Rectal smooth muscle tissue (tissue), 1 donor: ENCODE results near the gene CEP20.
A peak's percentile ranks its signal among the peaks of the same experiment; 100 is the strongest.
"Not testable (repeated sequence)": the region's sequence is repeated elsewhere in the genome, so short reads cannot be mapped to it uniquely, and the experiment has no call there.

Experiments used
- H3K27ac ChIP-seq: one replicate; pipeline ENCODE4 v1.7.0; 2013; ENCODE audit warnings: low read depth, low read length, inconsistent platforms
- H3K27me3 ChIP-seq: one replicate; pipeline ENCODE4 v1.7.0; 2013; ENCODE audit warnings: low read length; ENCODE audit not compliant: control insufficient read depth, insufficient read depth
- H3K36me3 ChIP-seq: one replicate; pipeline ENCODE4 v1.7.0; 2013; ENCODE audit warnings: low read length; ENCODE audit not compliant: control insufficient read depth, insufficient read depth
- H3K4me1 ChIP-seq: one replicate; pipeline ENCODE4 v1.7.0; 2013; ENCODE audit warnings: low read length; ENCODE audit not compliant: control insufficient read depth, insufficient read depth
- H3K4me3 ChIP-seq: one replicate; pipeline ENCODE4 v1.7.0; 2013; ENCODE audit warnings: low read length
- H3K9ac ChIP-seq: one replicate; pipeline ENCODE4 v1.7.0; 2013; ENCODE audit warnings: low read length

The CEP20 gene

DNA sequence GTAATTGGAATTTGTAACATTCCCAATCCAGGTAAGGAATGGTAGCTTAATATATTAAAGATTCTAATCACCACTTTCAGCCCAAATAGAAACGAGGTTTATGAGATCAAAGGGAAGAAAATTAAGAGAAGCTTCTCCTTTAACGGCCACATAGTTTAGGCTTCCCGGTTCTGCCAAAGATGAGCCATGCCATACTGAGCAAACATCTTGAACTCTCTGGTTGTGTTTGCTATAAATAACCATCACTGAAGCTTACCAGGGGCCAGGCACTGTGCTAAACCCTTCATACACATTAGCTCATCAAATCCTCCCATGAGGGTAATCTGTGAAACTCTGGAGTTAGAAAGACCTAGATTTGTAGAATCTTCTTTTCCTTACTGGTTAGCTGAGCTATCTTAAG, 34.3 kb downstream of the CEP20 start:
- H3K27ac ChIP-seq: peak overlapping the region; percentile 98
- peak overlapping the region; percentile 67 for H3K9ac ChIP-seq
- peak overlapping the region; percentile 65 for H3K4me3 ChIP-seq
- no peaks in the 10 kb centered on the region for H3K27me3 ChIP-seq
- H3K4me1 ChIP-seq: peaks cover 4% of the 10 kb centered on the region
- peaks cover 10% of the 10 kb centered on the region for H3K36me3 ChIP-seq

DNA sequence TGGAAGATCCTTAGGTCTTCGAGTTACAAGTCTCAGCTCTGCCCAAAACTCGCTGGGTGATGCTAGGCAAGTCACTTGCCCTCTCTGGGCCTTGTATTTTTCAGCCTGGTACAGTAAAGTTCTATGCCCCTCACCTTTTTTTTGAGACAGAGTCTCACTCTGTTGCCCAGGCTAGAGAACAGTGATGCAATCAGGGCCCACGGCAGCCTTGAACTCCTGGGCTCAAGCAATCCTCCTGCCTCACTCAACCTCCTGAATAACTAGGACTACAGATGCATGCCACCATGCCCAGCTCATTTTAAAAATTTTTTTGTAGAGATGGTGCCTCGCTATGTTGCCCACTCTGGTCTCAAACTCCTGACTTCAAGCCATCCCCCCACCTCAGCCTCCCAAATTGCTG, 35.4 kb downstream of the CEP20 start:
- no peaks in the 10 kb centered on the region for H3K4me1 ChIP-seq
- peak overlapping the region; percentile 65 for H3K4me3 ChIP-seq
- no peaks in the 10 kb centered on the region for H3K27me3 ChIP-seq
- peak overlapping the region; percentile 98 for H3K27ac ChIP-seq
- H3K36me3 ChIP-seq: peaks cover 10% of the 10 kb centered on the region
- H3K9ac ChIP-seq: peak overlapping the region; percentile 67

DNA sequence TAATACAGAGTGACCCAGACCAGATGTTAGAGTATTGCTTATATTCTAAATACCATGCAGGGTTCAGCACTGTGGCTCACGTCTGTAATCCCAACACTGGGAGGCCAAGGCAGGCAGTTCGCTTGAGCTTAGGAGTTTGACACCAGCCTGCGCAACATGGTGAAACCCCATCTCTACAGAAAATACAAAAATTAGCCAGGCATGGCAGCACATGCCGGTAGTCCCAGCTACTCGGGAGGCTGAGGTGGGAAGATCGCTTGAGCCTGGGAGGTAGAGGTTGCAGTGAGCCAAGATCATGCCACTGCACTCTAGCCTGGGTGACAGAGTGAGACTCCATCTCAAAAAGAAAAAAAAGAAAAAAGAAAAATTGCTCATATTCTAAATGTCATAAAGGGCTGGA, 37.8 kb downstream of the CEP20 start:
- H3K36me3 ChIP-seq, H3K27me3 ChIP-seq, H3K9ac ChIP-seq: not testable (repeated sequence)
- Histone ChIP-seq H3K4me3 (peak overlapping the region; percentile 55), H3K27ac (peak overlapping the region; percentile 98), H3K4me1 (peaks cover 12% of the 10 kb centered on the region)

DNA sequence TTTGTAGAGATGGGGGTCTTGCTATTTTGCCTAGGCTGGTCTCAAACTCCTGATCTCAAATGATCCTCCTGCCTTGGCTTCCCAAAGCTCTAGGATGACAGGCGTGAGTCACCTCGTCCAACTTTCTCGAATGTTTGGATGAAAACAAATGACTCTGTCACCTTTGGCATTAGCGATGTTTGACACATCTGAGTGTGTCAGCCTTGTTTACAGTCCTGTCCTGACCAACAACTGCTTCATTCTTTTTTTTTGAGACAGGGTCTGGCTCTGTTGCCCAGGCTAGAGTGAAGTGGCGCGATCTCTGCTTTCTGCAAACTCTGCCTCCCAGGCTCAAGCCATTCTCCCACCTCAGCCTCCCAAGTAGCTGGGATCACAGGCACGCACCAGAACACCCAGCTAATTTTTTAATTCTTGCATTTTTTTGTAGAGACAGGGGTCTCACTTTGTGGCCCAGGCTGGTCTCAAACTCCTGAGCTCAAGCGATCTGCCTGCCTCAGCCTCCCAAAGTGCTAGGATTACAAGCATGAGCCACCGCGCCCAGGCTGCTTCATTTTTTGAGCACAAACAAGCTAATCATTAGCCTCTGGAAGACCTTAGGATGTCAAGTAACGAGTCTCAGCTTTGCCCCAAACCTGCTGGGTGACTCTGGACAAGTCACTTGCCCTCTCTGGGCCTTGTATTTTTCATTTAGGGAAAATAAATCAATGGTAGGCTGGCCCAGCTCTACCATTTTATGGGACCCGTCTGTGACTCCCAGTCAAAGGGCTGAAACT, 39.0 kb downstream of the CEP20 start:
- H3K9ac ChIP-seq: no peak overlapping the region
- peaks cover 12% of the 10 kb centered on the region for H3K4me1 ChIP-seq
- H3K4me3 ChIP-seq: peak overlapping the region; percentile 50
- H3K27me3 ChIP-seq: no peaks in the 10 kb centered on the region
- peak overlapping the region; percentile 59 for H3K27ac ChIP-seq
- peaks cover 10% of the 10 kb centered on the region for H3K36me3 ChIP-seq

DNA sequence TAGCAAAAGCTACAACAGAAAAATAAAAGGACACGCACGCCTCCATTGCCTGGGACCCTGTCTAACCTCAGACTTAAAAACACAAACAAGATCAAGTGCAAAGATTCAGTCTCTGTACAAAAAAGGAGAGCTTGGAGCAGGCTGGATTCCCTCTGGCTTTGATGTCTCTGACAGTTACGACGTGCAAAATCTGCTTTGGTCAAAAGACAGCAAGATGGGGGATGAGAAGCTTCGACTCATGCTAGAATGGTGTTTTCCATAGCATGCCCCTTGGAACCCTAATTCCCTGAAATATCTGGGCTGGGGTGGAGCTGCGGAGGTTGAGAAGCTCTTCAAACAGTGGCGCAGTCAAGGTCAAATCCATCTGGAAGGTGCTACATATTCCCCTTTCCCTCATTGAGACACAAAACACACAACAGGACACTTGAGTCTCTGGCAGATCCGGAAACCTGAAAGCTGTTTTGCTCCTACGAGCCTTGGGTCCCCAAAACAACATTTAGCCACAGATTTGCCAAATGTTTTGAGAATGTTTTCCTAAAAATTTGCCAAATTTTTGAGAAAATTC, 40.7 kb downstream of the CEP20 start:
- Histone ChIP-seq H3K27me3 (no peaks in the 10 kb centered on the region), H3K27ac (peak overlapping the region; percentile 71), H3K4me3 (peak overlapping the region; percentile 37), H3K9ac (no peak overlapping the region), H3K36me3 (peaks cover 1% of the 10 kb centered on the region), H3K4me1 (peaks cover 14% of the 10 kb centered on the region)

DNA sequence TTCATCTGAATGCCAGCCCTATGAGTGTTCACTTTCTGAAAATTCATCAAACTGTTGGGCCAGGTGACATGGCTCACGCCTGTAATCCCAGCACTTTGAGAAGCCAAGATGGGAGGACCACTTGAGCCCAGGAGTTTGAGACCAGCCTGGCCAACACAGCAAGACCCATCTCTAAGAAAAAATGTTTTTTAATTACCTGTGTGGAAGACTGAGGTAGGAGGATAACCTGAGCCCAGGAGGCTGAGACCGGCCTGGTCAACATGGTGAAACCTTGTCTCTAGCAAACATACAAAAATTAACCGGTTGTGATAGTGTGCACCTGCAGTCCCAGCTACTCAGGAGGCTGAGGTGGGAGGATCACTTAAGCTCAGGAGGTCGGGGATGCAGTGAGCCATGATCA, 41.9 kb downstream of the CEP20 start:
- H3K36me3 ChIP-seq: no peaks in the 10 kb centered on the region
- H3K27me3 ChIP-seq: no peaks in the 10 kb centered on the region
- H3K4me3 ChIP-seq: no peak overlapping the region
- peaks cover 20% of the 10 kb centered on the region for H3K4me1 ChIP-seq
- H3K9ac ChIP-seq: no peak overlapping the region
- H3K27ac ChIP-seq: peak overlapping the region; percentile 71

DNA sequence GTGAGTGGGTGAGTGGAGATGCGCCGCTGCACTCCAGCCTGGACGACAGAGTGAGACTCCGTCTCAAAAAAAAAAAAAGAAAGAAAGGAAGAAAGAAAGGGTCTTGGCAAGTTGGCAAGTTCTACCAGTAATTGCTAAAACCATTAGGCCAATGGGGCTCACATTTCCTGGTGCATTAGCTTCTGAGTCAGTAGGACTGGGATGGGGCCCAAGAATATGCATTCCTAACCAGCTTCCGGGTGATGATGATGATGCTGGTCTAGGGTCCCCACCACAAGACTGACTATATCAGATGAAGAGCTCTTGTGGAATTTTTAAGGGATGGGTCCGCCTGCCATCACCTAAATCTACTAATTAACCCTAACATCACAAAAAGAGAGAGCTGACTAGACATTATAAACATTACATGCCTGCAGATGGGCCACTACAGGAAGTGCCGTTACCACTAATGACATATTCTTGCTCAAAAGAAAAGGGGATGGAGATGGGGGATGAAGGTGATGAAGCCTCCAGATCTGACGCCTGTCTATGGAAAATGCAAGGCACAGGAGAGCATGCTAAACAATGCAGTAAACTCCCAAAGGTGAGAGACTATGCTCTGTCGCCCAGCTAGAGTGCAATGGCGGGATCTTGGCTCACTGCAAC, 44.6 kb downstream of the CEP20 start:
- H3K4me1 ChIP-seq: peaks cover 29% of the 10 kb centered on the region
- H3K36me3 ChIP-seq: no peaks in the 10 kb centered on the region
- peak overlapping the region; percentile 25 for H3K27ac ChIP-seq
- H3K4me3 ChIP-seq: no peak overlapping the region
- H3K9ac ChIP-seq: no peak overlapping the region
- H3K27me3 ChIP-seq: no peaks in the 10 kb centered on the region

DNA sequence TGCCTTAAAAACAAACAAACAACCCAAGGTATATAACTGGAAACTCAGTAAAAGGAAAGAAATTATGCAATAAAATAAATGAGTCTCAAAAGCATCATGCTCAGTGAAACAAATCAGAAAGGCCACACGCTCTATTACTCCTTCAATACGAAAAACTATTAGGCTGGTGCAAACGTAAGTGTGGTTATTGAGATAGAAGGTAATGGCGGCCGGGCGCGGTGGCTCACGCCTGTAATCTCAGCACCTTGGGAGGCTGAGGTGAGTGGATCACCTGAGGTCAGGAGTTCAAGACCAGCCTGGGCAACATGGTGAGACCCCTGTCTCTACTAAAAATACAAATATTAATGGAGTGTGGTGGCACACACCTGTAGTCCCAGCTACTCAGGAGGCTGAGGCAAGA, 49.2 kb downstream of the CEP20 start:
- not testable (repeated sequence) for H3K36me3 ChIP-seq, H3K4me3 ChIP-seq, H3K27me3 ChIP-seq, H3K9ac ChIP-seq
- Histone ChIP-seq H3K27ac (peak overlapping the region; percentile 38), H3K4me1 (peaks cover 43% of the 10 kb centered on the region)

DNA sequence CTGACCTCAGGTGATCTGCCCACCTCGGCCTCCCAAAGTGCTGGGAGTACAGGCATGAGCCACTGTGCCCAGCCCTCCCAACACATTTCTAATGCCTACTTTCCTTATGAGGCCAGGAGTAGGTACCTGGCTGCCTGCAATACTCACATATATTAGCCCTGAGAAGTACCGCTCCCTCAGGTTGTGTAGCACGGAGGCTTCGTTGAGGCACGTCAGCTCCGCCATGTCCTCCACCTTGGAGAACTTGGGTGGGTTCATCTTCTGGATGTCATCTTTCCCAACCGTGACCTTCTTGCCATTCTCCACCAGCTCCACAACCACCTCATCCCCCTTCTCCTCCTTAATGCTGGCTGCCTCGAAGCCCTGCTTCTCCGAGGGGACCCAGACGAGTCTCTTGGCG, 50.6 kb downstream of the CEP20 start:
- Histone ChIP-seq H3K9ac (no peak overlapping the region), H3K36me3 (peaks cover 8% of the 10 kb centered on the region), H3K27me3 (no peaks in the 10 kb centered on the region), H3K4me3 (peak overlapping the region; percentile 2), H3K4me1 (peaks cover 51% of the 10 kb centered on the region), H3K27ac (peak overlapping the region; percentile 82)

DNA sequence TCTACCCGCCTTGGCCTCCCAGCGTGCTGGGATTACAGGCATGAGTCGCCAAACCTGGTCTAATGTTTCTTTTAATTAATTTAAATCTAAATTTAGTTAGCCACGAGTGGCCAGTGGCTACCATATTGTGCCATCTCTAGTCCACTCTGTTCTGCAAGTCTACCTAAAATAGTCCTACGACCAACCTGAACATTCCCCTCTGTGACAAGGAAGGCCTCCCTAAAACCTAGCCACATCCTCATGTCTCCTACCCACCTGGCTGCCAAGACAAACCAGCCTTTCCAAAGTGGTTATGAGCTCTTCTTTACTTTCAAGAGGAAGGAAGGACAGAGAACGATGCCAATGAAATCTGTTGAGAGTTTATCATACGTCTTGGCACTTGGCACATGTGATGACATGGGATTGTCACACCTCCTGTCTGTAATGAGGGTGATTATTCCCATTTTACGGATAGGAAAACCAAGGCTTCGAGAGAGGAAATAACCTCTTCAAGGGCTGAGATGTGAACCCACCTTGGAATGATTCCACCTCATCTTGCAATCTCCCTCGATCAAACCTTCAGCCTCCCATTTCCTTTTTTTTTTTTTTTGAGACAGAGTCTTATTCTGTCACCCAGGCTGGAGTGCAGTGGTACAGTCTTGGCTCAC, 51.3 kb downstream of the CEP20 start:
- H3K9ac ChIP-seq: no peak overlapping the region
- H3K36me3 ChIP-seq: peaks cover 12% of the 10 kb centered on the region
- no peaks in the 10 kb centered on the region for H3K27me3 ChIP-seq
- peaks cover 56% of the 10 kb centered on the region for H3K4me1 ChIP-seq
- peak overlapping the region; percentile 82 for H3K27ac ChIP-seq
- peak overlapping the region; percentile 42 for H3K4me3 ChIP-seq

DNA sequence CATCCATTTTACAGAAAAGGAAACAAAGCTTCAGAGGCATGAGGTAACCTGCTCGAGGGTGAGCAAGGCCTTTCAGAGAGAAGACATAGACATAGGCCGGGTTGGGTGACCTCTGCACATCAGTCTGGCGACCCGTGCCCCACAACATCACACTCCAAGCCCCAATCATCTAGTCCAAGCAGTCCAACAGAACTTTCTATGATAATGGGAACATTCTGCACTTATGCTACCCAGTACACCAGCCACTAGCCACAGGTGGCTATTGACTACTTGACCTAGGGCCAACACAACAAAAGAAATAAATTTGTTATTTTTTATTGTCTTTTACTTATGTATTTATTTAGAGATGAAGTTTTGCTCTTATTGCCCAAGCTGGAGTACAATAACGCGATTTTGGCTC, 52.3 kb downstream of the CEP20 start:
- H3K36me3 ChIP-seq: peaks cover 13% of the 10 kb centered on the region
- H3K27me3 ChIP-seq: no peaks in the 10 kb centered on the region
- H3K4me3 ChIP-seq: no peak overlapping the region
- no peak overlapping the region for H3K9ac ChIP-seq
- peak overlapping the region; percentile 54 for H3K27ac ChIP-seq
- H3K4me1 ChIP-seq: peaks cover 51% of the 10 kb centered on the region

DNA sequence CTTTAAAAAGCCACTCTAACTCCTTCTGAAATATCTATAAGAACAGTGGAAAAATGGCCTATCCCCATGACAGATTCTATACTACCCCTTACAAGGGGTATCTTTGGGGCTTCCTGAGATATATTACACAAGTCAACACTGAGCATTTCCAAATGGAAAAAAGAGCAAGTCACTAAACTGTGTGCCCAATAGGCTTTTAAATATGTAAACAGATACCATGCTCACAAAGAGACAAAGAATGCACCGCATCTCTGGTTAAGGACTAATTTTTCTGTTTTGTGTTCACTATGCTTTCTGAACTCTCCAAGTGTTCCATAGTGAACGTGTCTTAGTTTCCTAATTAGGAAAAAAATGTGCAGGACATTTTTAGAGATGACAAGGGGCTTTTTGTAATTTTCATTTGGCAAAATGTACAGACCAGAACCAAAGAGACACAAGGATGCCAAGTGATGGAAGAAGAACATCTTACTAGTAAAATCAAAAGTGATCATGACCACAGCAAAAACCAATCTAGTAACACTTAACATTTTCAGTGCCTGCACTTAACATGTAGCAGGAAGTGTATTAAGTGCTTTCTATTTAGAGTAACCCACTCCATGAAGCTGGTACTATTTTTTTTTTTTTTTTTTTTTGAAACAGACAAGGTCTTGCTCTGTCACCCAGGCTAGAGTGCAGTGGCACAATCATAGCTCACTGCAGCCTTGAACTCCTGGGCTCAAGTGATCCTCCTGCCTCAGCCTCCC, 53.1 kb downstream of the CEP20 start:
- Histone ChIP-seq H3K4me3 (no peak overlapping the region), H3K36me3 (peaks cover 13% of the 10 kb centered on the region), H3K9ac (no peak overlapping the region), H3K27ac (peak overlapping the region; percentile 96), H3K27me3 (no peaks in the 10 kb centered on the region), H3K4me1 (peaks cover 56% of the 10 kb centered on the region)
